PC-9 (cell line): ENCODE measurements around the gene KIF5A. TPM values are rescaled to one million over a fixed set of nuclear protein-coding genes. Genes with fewer than 3 reads are reported as not detected.

Experiments used
- BruUV-seq: library from RNA; stranded (reverse); fragments of 400-500 nt; replicated peaks from 2 replicates; lab custom pipeline; 2021; lab: Mats Ljungman, UMichigan
- CTCF ChIA-PET: fragments of 300-600 bp; sonication (Branson Sonifier 250); formaldehyde crosslinking; loops from one replicate; lab custom pipeline; 2022; ENCODE audit warnings: antibody characterized with exemption; lab: Charles Lee
- POLR2A ChIA-PET: fragments of 300-600 bp; sonication (Branson Sonifier 250); formaldehyde crosslinking; loops from one replicate; lab custom pipeline; 2022; ENCODE audit warnings: antibody characterized with exemption; ENCODE audit not compliant: unreplicated experiment; lab: Charles Lee
- DNase-seq, 2 experiments: peaks; one replicate each; pipeline versions ENCODE4 v3.0.0 to v3.0.0-alpha.2; 2015 to 2022; ENCODE audit warnings: mixed read lengths in 1 of 2
- H2AFZ ChIP-seq: fragments of 200-600 bp; sonication (generic); 2 replicates; pipeline ENCODE4 v1.8.1; 2017; ENCODE audit warnings: antibody characterized with exemption
- H3F3A ChIP-seq: fragments of 200-600 bp; sonication (generic); 2 replicates; pipeline ENCODE4 v1.8.1; 2017; ENCODE audit warnings: antibody characterized with exemption, mild to moderate bottlenecking, low read depth; ENCODE audit not compliant: insufficient read depth
- H3K27ac ChIP-seq: fragments of 200-600 bp; sonication (generic); 2 replicates; pipeline ENCODE4 v1.6.1; 2016; ENCODE audit warnings: mixed run types
- H3K27me3 ChIP-seq: fragments of 200-600 bp; sonication (generic); 2 replicates; pipeline ENCODE4 v1.6.1; 2016; ENCODE audit warnings: low read depth, mixed run types; ENCODE audit not compliant: insufficient read depth
- H3K36me3 ChIP-seq: fragments of 200-600 bp; sonication (generic); 2 replicates; pipeline ENCODE4 v1.6.1; 2016; ENCODE audit warnings: low read depth, mixed run types
- H3K4me1 ChIP-seq: fragments of 200-600 bp; sonication (generic); replicated peaks from 2 replicates; pipeline ENCODE4 v1.6.1; 2016; ENCODE audit warnings: mixed run types; ENCODE audit not compliant: insufficient read depth
- H3K4me2 ChIP-seq: fragments of 200-600 bp; sonication (generic); 2 replicates; pipeline ENCODE4 v1.6.1; 2017; ENCODE audit warnings: mixed run types
- H3K4me3 ChIP-seq: fragments of 200-600 bp; sonication (generic); 2 replicates; pipeline ENCODE4 v1.6.1; 2016; ENCODE audit warnings: mixed run types
- H3K79me2 ChIP-seq: fragments of 200-600 bp; sonication (generic); 2 replicates; pipeline ENCODE4 v1.6.1; 2017; ENCODE audit warnings: low read depth, mixed run types
- H3K9me2 ChIP-seq: fragments of 200-600 bp; sonication (generic); 2 replicates; pipeline ENCODE4 v1.8.1; 2017; ENCODE audit warnings: mild to moderate bottlenecking; ENCODE audit not compliant: insufficient read depth
- H3K9me3 ChIP-seq: fragments of 200-600 bp; sonication (generic); 2 replicates; pipeline ENCODE4 v1.8.1; 2016; ENCODE audit warnings: low read depth; ENCODE audit not compliant: insufficient read depth
- H4K20me1 ChIP-seq: fragments of 200-600 bp; sonication (generic); 2 replicates; pipeline ENCODE4 v1.8.1; 2017; ENCODE audit not compliant: insufficient read depth
- CTCF ChIP-seq: fragments of 200-600 bp; sonication (generic); conservative IDR thresholded peaks from 2 replicates; pipeline ENCODE4 v1.6.1; 2017; ENCODE audit warnings: mixed run types, antibody characterized with exemption, mild to moderate bottlenecking, moderate library complexity
- EZH2 ChIP-seq: fragments of 200-600 bp; sonication (generic); IDR thresholded peaks from 2 replicates; pipeline ENCODE4 v1.8.0; 2017; ENCODE audit warnings: antibody characterized with exemption, low read depth
- intact Hi-C: fragments of 100-400 bp; cut with micrococcal nuclease; formaldehyde crosslinking; loops from one replicate; pipeline ENCODE4 v1.10.0; 2022; ENCODE audit not compliant: unreplicated experiment
- total RNA-seq: library from RNA; stranded (reverse); gene quantifications from 2 replicates; pipeline ENCODE4 v1.2.3, GENCODE V29; 2021

Gene KIF5A
- total RNA-seq, 1 experiment from 2014 or later = 0.07 TPM

GRCh38 chr12:57554453-57554852 lies 4.6 kb downstream of the KIF5A start:
- no peak overlapping the region for H3K27ac ChIP-seq
- no peaks in the 10 kb centered on the region for H4K20me1 ChIP-seq
- H3K4me3 ChIP-seq = no peak overlapping the region
- ChIA-PET CTCF (no interaction called here), POLR2A (no interaction called here)
- no peak for DNase-seq
- no peak overlapping the region for H3K4me2 ChIP-seq
- H3F3A ChIP-seq = no peaks in the 10 kb centered on the region
- H3K27me3 ChIP-seq = no peaks in the 10 kb centered on the region
- intact Hi-C loops = no loop called here
- no peaks in the 10 kb centered on the region for H3K9me2 ChIP-seq
- BruUV-seq = no TSS peak
- no peaks in the 10 kb centered on the region for H3K9me3 ChIP-seq
- no peak overlapping the region for H2AFZ ChIP-seq
- H3K4me1 ChIP-seq = no peaks in the 10 kb centered on the region
- H3K79me2 ChIP-seq = no peaks in the 10 kb centered on the region
- H3K36me3 ChIP-seq = no peaks in the 10 kb centered on the region
- TF ChIP-seq CTCF = no peak
- TF ChIP-seq EZH2 = no peak

- POLR2A ChIA-PET = no interaction called here
- BruUV-seq = no TSS peak
- no peak overlapping the region for H2AFZ ChIP-seq
Measured at GRCh38 chr12:57554897-57555296, 5.1 kb downstream of the KIF5A start.

GRCh38 chr12:57558864-57559263 lies 9.0 kb downstream of the KIF5A start:
- POLR2A ChIA-PET = interaction anchor here (0.6 kb wide), 1 partner anchor 16 kb away, joined by 5 read pairs; no protein-coding TSS in a partner anchor

More at GRCh38 chr12:57554897-57555296, 5.1 kb downstream of the KIF5A start:
- CTCF ChIA-PET = no interaction called here
- Histone ChIP-seq H3K4me1 (no peaks in the 10 kb centered on the region), H3F3A (no peaks in the 10 kb centered on the region), H3K27me3 (no peaks in the 10 kb centered on the region), H3K4me3 (no peak overlapping the region), H4K20me1 (no peaks in the 10 kb centered on the region), H3K79me2 (no peaks in the 10 kb centered on the region), H3K36me3 (no peaks in the 10 kb centered on the region), H3K4me2 (no peak overlapping the region), H3K9me2 (no peaks in the 10 kb centered on the region), H3K9me3 (no peaks in the 10 kb centered on the region), H3K27ac (no peak overlapping the region)
- no peak for DNase-seq
- TF ChIP-seq EZH2 = no peak
- no peak for TF ChIP-seq CTCF
- intact Hi-C loops = no loop called here

More at GRCh38 chr12:57558864-57559263, 9.0 kb downstream of the KIF5A start:
- H3K9me3 ChIP-seq = no peaks in the 10 kb centered on the region
- DNase-seq = no peak
- H3K4me2 ChIP-seq = no peak overlapping the region
- H3K79me2 ChIP-seq = no peaks in the 10 kb centered on the region
- H3K27ac ChIP-seq = no peak overlapping the region
- H4K20me1 ChIP-seq = no peaks in the 10 kb centered on the region
- TF ChIP-seq EZH2 (no peak), CTCF (no peak)
- intact Hi-C loops = no loop called here
- CTCF ChIA-PET = no interaction called here
- peaks cover 5% of the 10 kb centered on the region; the same call in 1 of the 2 replicates for H3K4me1 ChIP-seq
- H3K9me2 ChIP-seq = no peaks in the 10 kb centered on the region
- BruUV-seq = no TSS peak
- no peak overlapping the region for H2AFZ ChIP-seq
- peaks cover 15% of the 10 kb centered on the region for H3K27me3 ChIP-seq
- H3K4me3 ChIP-seq = no peak overlapping the region
- no peaks in the 10 kb centered on the region for H3K36me3 ChIP-seq
- H3F3A ChIP-seq = no peaks in the 10 kb centered on the region
